Gastroesophageal sphincter (tissue), 4 donors: ENCODE measurements around the gene SNRPA1. TPM values are rescaled to one million over a fixed set of nuclear protein-coding genes. Genes with fewer than 3 reads are reported as not detected.
A peak's percentile ranks its signal among the peaks of the same experiment; 100 is the strongest.
"Not testable (repeated sequence)": the region's sequence is repeated elsewhere in the genome, so short reads cannot be mapped to it uniquely, and the experiment has no call there.

Experiments
- ATAC-seq: fragments of 150-250 bp; one replicate; pipeline ENCODE4 v1.9.1; 2016; ENCODE audit warnings: mild to moderate bottlenecking, moderate library complexity
- H3K27ac ChIP-seq, 4 donors: fragments of 200-600 bp; sonication (generic) in 3 of 4; 1 replicate in 3 of 4; 2 replicates in 1 of 4; pipeline ENCODE4 v1.5.1; 2016 to 2019
- H3K27me3 ChIP-seq: fragments of 200-600 bp; sonication (generic); one replicate; pipeline ENCODE4 v1.5.1; 2019
- H3K36me3 ChIP-seq, 2 donors: fragments of 200-600 bp; sonication (generic); one replicate each; pipeline ENCODE4 v1.5.1; 2019; ENCODE audit warnings: control low read depth in 1 of 2
- H3K4me1 ChIP-seq, 3 donors: fragments of 200-600 bp; sonication (generic); 1 replicate in 2 of 3; 2 replicates in 1 of 3; pipeline ENCODE4 v1.5.1; 2016 to 2019; ENCODE audit warnings: control low read depth in 2 of 3
- H3K4me3 ChIP-seq, 2 donors: fragments of 200-600 bp; sonication (generic); one replicate each; pipeline ENCODE4 v1.5.1; 2019; ENCODE audit warnings: mild to moderate bottlenecking in 1 of 2, moderate library complexity in 1 of 2
- H3K9me3 ChIP-seq, 3 donors: fragments of 200-600 bp; sonication (generic); one replicate each; pipeline ENCODE4 v1.5.1; 2017 to 2019; ENCODE audit warnings: control low read depth in 2 of 3
- EP300 ChIP-seq: sonication (generic); formaldehyde crosslinking; IDR thresholded peaks from one replicate; pipeline ENCODE4 v1.6.1; 2017; ENCODE audit warnings: antibody characterized with exemption, mild to moderate bottlenecking
- POLR2A ChIP-seq, 2 donors: fragments of 450-650 bp; IDR thresholded peaks; one replicate each; pipeline ENCODE4 v1.6.1; 2017; ENCODE audit warnings: antibody characterized with exemption in 2 of 2, mild to moderate bottlenecking in 2 of 2, moderate library complexity in 1 of 2
- POLR2AphosphoS5 ChIP-seq: sonication (generic); formaldehyde crosslinking; IDR thresholded peaks from one replicate; pipeline ENCODE4 v1.6.1; 2017; ENCODE audit warnings: antibody characterized with exemption
- whole genome bisulfite sequencing, 2 donors: methylation state at CpG; one replicate each; pipeline ENCODE4 v1.1.5; 2018; ENCODE audit warnings: low coverage in 1 of 2; 5-methylcytosine and 5-hydroxymethylcytosine counted together
- total RNA-seq, 4 donors: library from RNA; depleted of rRNA; stranded (reverse); fragments of >200 nt; gene quantifications; one replicate each; pipeline ENCODE4 v1.1.0, GENCODE V29; 2016
- TF ChIP-seq, protein P1 (sequence below), 4 experiments: fragments of 200-600 bp in 2 of 4; fragments of 450-650 bp in 2 of 4; sonication (generic) in 1 of 4; IDR thresholded peaks; one replicate each; pipeline ENCODE4 v1.5.1; 2017 to 2019; ENCODE audit warnings: antibody characterized with exemption in 4 of 4, mild to moderate bottlenecking in 2 of 4, moderate library complexity in 2 of 4

SNRPA1 gene
- 10 to 100 TPM; 22.5 to 39.5 (median 27.7) TPM for total RNA-seq

- peak; percentile 96 for ATAC-seq
- Histone ChIP-seq H3K4me1 (peaks cover 0 to 48% (median 12%) of the 10 kb centered on the region in 3 donors), H3K9me3 (no peaks in the 10 kb centered on the region), H3K27me3 (no peaks in the 10 kb centered on the region), H3K36me3 (peaks cover 0 to 9% of the 10 kb centered on the region in 2 donors), H3K27ac (peak within 1 kb of the TSS; percentile 88 to 98 (median 97)), H3K4me3 (peak within 1 kb of the TSS; percentile 89 to 92)
- TF ChIP-seq POLR2AphosphoS5 (peak; percentile 87), POLR2A (IDR thresholded peaks at IDR 0.05) (peak; percentile 71 to 78), EP300 (no peak)
- TF ChIP-seq, protein P1, sequence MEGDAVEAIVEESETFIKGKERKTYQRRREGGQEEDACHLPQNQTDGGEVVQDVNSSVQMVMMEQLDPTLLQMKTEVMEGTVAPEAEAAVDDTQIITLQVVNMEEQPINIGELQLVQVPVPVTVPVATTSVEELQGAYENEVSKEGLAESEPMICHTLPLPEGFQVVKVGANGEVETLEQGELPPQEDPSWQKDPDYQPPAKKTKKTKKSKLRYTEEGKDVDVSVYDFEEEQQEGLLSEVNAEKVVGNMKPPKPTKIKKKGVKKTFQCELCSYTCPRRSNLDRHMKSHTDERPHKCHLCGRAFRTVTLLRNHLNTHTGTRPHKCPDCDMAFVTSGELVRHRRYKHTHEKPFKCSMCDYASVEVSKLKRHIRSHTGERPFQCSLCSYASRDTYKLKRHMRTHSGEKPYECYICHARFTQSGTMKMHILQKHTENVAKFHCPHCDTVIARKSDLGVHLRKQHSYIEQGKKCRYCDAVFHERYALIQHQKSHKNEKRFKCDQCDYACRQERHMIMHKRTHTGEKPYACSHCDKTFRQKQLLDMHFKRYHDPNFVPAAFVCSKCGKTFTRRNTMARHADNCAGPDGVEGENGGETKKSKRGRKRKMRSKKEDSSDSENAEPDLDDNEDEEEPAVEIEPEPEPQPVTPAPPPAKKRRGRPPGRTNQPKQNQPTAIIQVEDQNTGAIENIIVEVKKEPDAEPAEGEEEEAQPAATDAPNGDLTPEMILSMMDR (IDR thresholded peaks at IDR 0.05): peak in 1 of 4 experiments; percentile 28
- 0% methylated on average over 3 to 4 of the region's 87 CpGs for WGBS, 2 donors
Measured at GRCh38 chr15:101294731-101295606, at the start of gene SNRPA1. SNRPA1 (minus strand) TSS chr15:101295248; CDS start chr15:101295178, 70 bp downstream.

- no peak for ATAC-seq
- no peak for TF ChIP-seq EP300
- TF ChIP-seq POLR2AphosphoS5: no peak
- TF ChIP-seq, protein P1 (IDR thresholded peaks at IDR 0.05): no peak
- no peak for TF ChIP-seq POLR2A (IDR thresholded peaks at IDR 0.05)
- Histone ChIP-seq H3K9me3 (no peaks in the 10 kb centered on the region), H3K4me3 (no peak overlapping the region), H3K27ac (no peak overlapping the region), H3K27me3 (peaks cover 12% of the 10 kb centered on the region), H3K36me3 (no peaks in the 10 kb centered on the region), H3K4me1 (no peaks in the 10 kb centered on the region)
Measured at GRCh38 chr15:101342056-101342455, 47.0 kb upstream of the SNRPA1 start.

DNA sequence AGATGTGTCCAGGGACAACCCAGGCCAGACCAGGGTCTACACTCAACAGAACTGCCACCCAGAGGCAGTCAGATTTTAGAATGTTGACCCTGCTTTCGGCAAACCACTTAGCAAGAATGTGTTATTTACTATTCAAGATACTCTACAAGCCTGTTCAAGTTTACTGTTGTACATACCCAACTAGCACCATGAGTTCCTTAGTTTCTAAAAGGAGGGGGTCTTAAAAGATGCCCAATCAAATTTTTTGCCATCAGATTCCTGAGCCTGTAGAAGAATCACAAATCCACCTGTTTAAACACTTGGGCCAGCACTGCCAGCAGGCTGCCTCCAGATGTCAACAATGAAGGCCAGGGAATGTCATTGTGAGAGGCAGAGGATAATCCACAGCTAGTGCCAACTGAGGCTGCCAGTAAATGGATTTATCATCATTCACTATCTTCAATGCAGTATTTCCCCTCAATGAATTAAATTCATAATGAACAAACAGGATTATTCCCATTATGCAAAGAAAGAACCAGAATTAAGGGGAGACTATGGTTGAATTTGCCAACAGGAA lies 43.5 kb upstream of the SNRPA1 start:
- no CpG with 5 or more reads among the region's 1 CpG for WGBS, 2 donors
- Histone ChIP-seq H3K4me1 (no peaks in the 10 kb centered on the region), H3K27ac (no peak overlapping the region), H3K4me3 (no peak overlapping the region), H3K9me3 (no peaks in the 10 kb centered on the region), H3K27me3 (peaks cover 12% of the 10 kb centered on the region), H3K36me3 (no peaks in the 10 kb centered on the region)
- TF ChIP-seq POLR2A (IDR thresholded peaks at IDR 0.05): no peak
- TF ChIP-seq EP300: no peak
- TF ChIP-seq POLR2AphosphoS5: no peak
- TF ChIP-seq, protein P1 (IDR thresholded peaks at IDR 0.05): no peak
- no peak for ATAC-seq

- H3K27ac ChIP-seq: no peak overlapping the region
- H3K4me1 ChIP-seq: no peaks in the 10 kb centered on the region
- no peaks in the 10 kb centered on the region for H3K36me3 ChIP-seq
- no peak overlapping the region for H3K4me3 ChIP-seq
- 7% methylated on average over 2 of the region's 7 CpGs; no CpG with 5 or more reads in 1 of the 2 donors for WGBS, 2 donors
- no peaks in the 10 kb centered on the region for H3K9me3 ChIP-seq
- ATAC-seq: no peak
- TF ChIP-seq, protein P1 (IDR thresholded peaks at IDR 0.05): no peak
- TF ChIP-seq EP300 (no peak), POLR2A (IDR thresholded peaks at IDR 0.05) (no peak), POLR2AphosphoS5 (no peak)
- peaks cover 12% of the 10 kb centered on the region for H3K27me3 ChIP-seq
Measured at GRCh38 chr15:101337976-101338375, 42.9 kb upstream of the SNRPA1 start.

- not testable (repeated sequence) for ATAC-seq, H3K9me3 ChIP-seq, H3K4me3 ChIP-seq, H3K27ac ChIP-seq, H3K4me1 ChIP-seq, H3K36me3 ChIP-seq
- peaks cover 12% of the 10 kb centered on the region for H3K27me3 ChIP-seq
- WGBS, 2 donors: 100% methylated on average over 7 of the region's 16 CpGs; no CpG with 5 or more reads in 1 of the 2 donors
Measured at GRCh38 chr15:101333907-101334789, 39.1 kb upstream of the SNRPA1 start.
